H1 (cell line): ENCODE results near the gene TEX35. TPM values are rescaled to one million over a fixed set of nuclear protein-coding genes. Genes with fewer than 3 reads are reported as not detected.

Experiments used
- CTCF ChIA-PET: fragments of 300-600 bp; sonication (Branson Sonifier 250); formaldehyde crosslinking; loops from one replicate; lab custom pipeline; 2021; ENCODE audit not compliant: partially characterized antibody; lab: Charles Lee
- POLR2A ChIA-PET: fragments of 300-600 bp; sonication (Branson Sonifier 250); formaldehyde crosslinking; loops from one replicate; lab custom pipeline; 2021; ENCODE audit warnings: inconsistent platforms; ENCODE audit not compliant: partially characterized antibody; lab: Charles Lee
- DNase-seq, 2 experiments: peaks; one replicate each; pipeline versions ENCODE4 v3.0.0 to v3.0.0-alpha.2; 2010 to 2022; ENCODE audit warnings: low spot score in 2 of 2, low read depth in 1 of 2, mixed read lengths in 1 of 2
- FAIRE-seq: peaks from 2 replicates; lab custom pipeline; 2011; peaks lifted over from hg19 to GRCh38; lab: Jason Lieb, UNC
- H2AFZ ChIP-seq: 2 replicates; pipeline ENCODE4 v1.8.1; 2012; ENCODE audit warnings: low read length, inconsistent platforms
- H2AK5ac ChIP-seq: 2 replicates; pipeline ENCODE4 v1.6.1; 2013; ENCODE audit warnings: low read depth, low read length
- H2BK120ac ChIP-seq: replicated peaks from 2 replicates; pipeline ENCODE3; 2013; ENCODE audit warnings: low read depth, low read length, inconsistent platforms
- H2BK12ac ChIP-seq: 2 replicates; pipeline ENCODE4 v1.6.1; 2013; ENCODE audit warnings: low read depth, low read length
- H2BK15ac ChIP-seq: 2 replicates; pipeline ENCODE4 v1.6.1; 2013; ENCODE audit warnings: low read length
- H2BK20ac ChIP-seq: 2 replicates; pipeline ENCODE4 v1.6.1; 2013; ENCODE audit warnings: low read length
- H2BK5ac ChIP-seq: 2 replicates; pipeline ENCODE4 v1.6.1; 2013; ENCODE audit warnings: low read depth, low read length
- H3K14ac ChIP-seq: 2 replicates; pipeline ENCODE4 v1.6.1; 2013; ENCODE audit warnings: inconsistent platforms; ENCODE audit not compliant: insufficient read length
- H3K18ac ChIP-seq: 2 replicates; pipeline ENCODE4 v1.6.1; 2013; ENCODE audit warnings: low read length; ENCODE audit errors: extremely low read depth
- H3K23ac ChIP-seq: 2 replicates; pipeline ENCODE4 v1.6.1; 2013; ENCODE audit warnings: inconsistent platforms; ENCODE audit not compliant: insufficient read length
- H3K23me2 ChIP-seq: 2 replicates; pipeline ENCODE4 v1.6.1; 2013; ENCODE audit warnings: low read depth, low read length
- H3K27ac ChIP-seq: 2 replicates; pipeline ENCODE4 v1.6.1; 2011; ENCODE audit warnings: low read depth, low read length, inconsistent platforms
- H3K27me3 ChIP-seq, 4 experiments: replicated peaks in 1 of 4; 1 replicate in 1 of 4; 2 replicates in 3 of 4; pipeline versions ENCODE4 v1.6.1 to v1.8.1; 2011 to 2013; ENCODE audit warnings: low read length in 3 of 4, mild to moderate bottlenecking in 3 of 4, inconsistent platforms in 2 of 4, mixed read lengths in 2 of 4, moderate library complexity in 1 of 4; ENCODE audit not compliant: control insufficient read depth in 3 of 4, insufficient read depth in 3 of 4; ENCODE audit errors: extremely low read depth in 1 of 4
- H3K36me3 ChIP-seq, 4 experiments: 2 replicates each; pipeline versions ENCODE4 v1.6.1 to v1.8.1; 2011 to 2013; ENCODE audit warnings: mild to moderate bottlenecking in 4 of 4, low read length in 3 of 4, moderate library complexity in 2 of 4, control low read depth in 1 of 4, inconsistent platforms in 1 of 4; ENCODE audit not compliant: insufficient read depth in 4 of 4, control insufficient read depth in 2 of 4
- H3K4ac ChIP-seq: replicated peaks from 2 replicates; pipeline ENCODE3; 2013; ENCODE audit warnings: low read length, low read depth, mixed read lengths, inconsistent platforms; ENCODE audit not compliant: insufficient read length
- H3K4me1 ChIP-seq, 4 experiments: replicated peaks in 1 of 4; 1 replicate in 1 of 4; 2 replicates in 3 of 4; pipeline versions ENCODE4 v1.6.1 to v1.8.1; 2011 to 2013; ENCODE audit warnings: low read length in 3 of 4, inconsistent platforms in 2 of 4, mixed read lengths in 1 of 4; ENCODE audit not compliant: insufficient read depth in 4 of 4, control insufficient read depth in 3 of 4
- H3K4me2 ChIP-seq, 2 experiments: 2 replicates each; pipeline versions ENCODE4 v1.6.1 to v1.8.1; 2011 to 2013; ENCODE audit warnings: low read depth in 2 of 2, low read length in 2 of 2, control low read depth in 1 of 2, inconsistent platforms in 1 of 2, mild to moderate bottlenecking in 1 of 2; ENCODE audit not compliant: insufficient read depth in 1 of 2
- H3K4me3 ChIP-seq, 4 experiments: fragments of 200-600, 300-600 bp in 1 of 4; sonication (generic), shearing (Covaris generic), sonication (Bioruptor Twin) in 1 of 4; 2 replicates each; pipeline versions ENCODE4 v1.5.1 to v1.8.1; 2011 to 2016; ENCODE audit warnings: low read length in 4 of 4, low read depth in 3 of 4, control low read depth in 2 of 4, inconsistent platforms in 2 of 4, mild to moderate bottlenecking in 2 of 4, mixed read lengths in 1 of 4, moderate library complexity in 1 of 4; ENCODE audit not compliant: insufficient read depth in 2 of 4; ENCODE audit errors: extremely low read depth in 1 of 4
- H3K56ac ChIP-seq: replicated peaks from 2 replicates; pipeline ENCODE3; 2013; ENCODE audit warnings: low read depth, mild to moderate bottlenecking, mixed read lengths, low read length, inconsistent platforms; ENCODE audit not compliant: insufficient read length
- H3K79me1 ChIP-seq: 2 replicates; pipeline ENCODE4 v1.6.1; 2013; ENCODE audit warnings: low read depth, low read length, control low read depth
- H3K79me2 ChIP-seq, 2 experiments: 2 replicates each; pipeline versions ENCODE4 v1.6.1 to v1.8.1; 2012 to 2013; ENCODE audit warnings: low read length in 2 of 2, mild to moderate bottlenecking in 2 of 2, inconsistent platforms in 1 of 2; ENCODE audit not compliant: insufficient read depth in 2 of 2, control insufficient read depth in 1 of 2
- H3K9ac ChIP-seq, 4 experiments: replicated peaks in 1 of 4; 1 replicate in 1 of 4; 2 replicates in 3 of 4; pipeline versions ENCODE4 v1.6.1 to v1.8.1; 2011 to 2013; ENCODE audit warnings: low read depth in 3 of 4, low read length in 3 of 4, control low read depth in 2 of 4, mild to moderate bottlenecking in 2 of 4, moderate library complexity in 2 of 4, inconsistent platforms in 1 of 4; ENCODE audit errors: extremely low read depth in 1 of 4
- H3K9me3 ChIP-seq, 2 experiments: 2 replicates each; pipeline versions ENCODE4 v1.6.1 to v1.8.1; 2012 to 2013; ENCODE audit warnings: mild to moderate bottlenecking in 2 of 2, moderate library complexity in 2 of 2, control low read depth in 1 of 2, inconsistent platforms in 1 of 2, low read depth in 1 of 2, low read length in 1 of 2, mixed read lengths in 1 of 2; ENCODE audit not compliant: insufficient read depth in 2 of 2
- H4K20me1 ChIP-seq, 2 experiments: replicated peaks in 1 of 2; 2 replicates each; pipeline versions ENCODE3 to v1.8.1; 2011 to 2013; ENCODE audit warnings: inconsistent platforms in 2 of 2, low read length in 2 of 2, mild to moderate bottlenecking in 1 of 2; ENCODE audit not compliant: insufficient read depth in 2 of 2, control insufficient read depth in 1 of 2
- H4K5ac ChIP-seq: 2 replicates; pipeline ENCODE4 v1.6.1; 2013; ENCODE audit warnings: low read length, low read depth, mixed read lengths, inconsistent platforms; ENCODE audit not compliant: insufficient read length
- H4K8ac ChIP-seq: 2 replicates; pipeline ENCODE4 v1.8.0; 2013; ENCODE audit warnings: mild to moderate bottlenecking, moderate library complexity, low read length, inconsistent platforms; ENCODE audit not compliant: insufficient read depth; ENCODE audit errors: extremely low read depth
- H4K91ac ChIP-seq: replicated peaks from 2 replicates; pipeline ENCODE3; 2013; ENCODE audit warnings: low read length, mixed read lengths, inconsistent platforms; ENCODE audit not compliant: insufficient read length
- EZH2 ChIP-seq: fragments of 200-600 bp; sonication (generic); IDR thresholded peaks from 2 replicates; pipeline ENCODE4 v1.7.1; 2012; ENCODE audit warnings: low read depth, mild to moderate bottlenecking, moderate library complexity, low read length, inconsistent platforms; ENCODE audit not compliant: severe bottlenecking
- MAFK ChIP-seq: IDR thresholded peaks from 2 replicates; pipeline ENCODE4 v1.6.1; 2012; ENCODE audit warnings: low read depth, mild to moderate bottlenecking, improper control_type of control experiment, low read length
- WGBS, 2 experiments: shearing (Covaris generic) in 1 of 2; methylation state at CpG; one replicate each; pipeline versions ENCODE4 v1.1.6 to v1.1.7; 2013 to 2015; ENCODE audit warnings: low lambda C conversion rate in 2 of 2, mixed read lengths in 2 of 2, inconsistent platforms in 1 of 2, low coverage in 1 of 2, missing lambda C conversion rate in 1 of 2; ENCODE audit not compliant: insufficient replicate concordance in 2 of 2, insufficient coverage in 1 of 2, insufficient read length in 1 of 2; ENCODE audit errors: extremely low coverage in 1 of 2, missing lambda C conversion rate in 1 of 2; 5-methylcytosine and 5-hydroxymethylcytosine counted together
- polyA plus RNA-seq, 7 experiments: library from polyadenylated mRNA; depleted of rRNA in 3 of 7; stranded (reverse) in 5 of 7; unstranded in 2 of 7; fragments of >200 nt in 5 of 7; fragments of 200-250 nt in 2 of 7; gene quantifications; 1 replicate in 5 of 7; 2 replicates in 1 of 7; 4 replicates in 1 of 7; pipeline versions ENCODE4 v1.2.1 to v1.2.3, GENCODE V29; 2011 to 2013; ENCODE audit warnings: missing spikeins in 2 of 7, mixed read lengths in 2 of 7
- total RNA-seq: library from RNA; stranded (reverse); fragmentation: NEBNext Ultra II Directional; extraction: Animal tissue kit (Norgen Biotek cat#: 25700); gene quantifications from 2 replicates; pipeline ENCODE4 v1.2.1, GENCODE V29; 2021

TEX35 gene
- total and polyA plus RNA-seq, 2 of the 8 experiments (the other 6 are each of a cell fraction or from before 2014, with no cell fraction given): 0.03 TPM; not detected in 1

DNA sequence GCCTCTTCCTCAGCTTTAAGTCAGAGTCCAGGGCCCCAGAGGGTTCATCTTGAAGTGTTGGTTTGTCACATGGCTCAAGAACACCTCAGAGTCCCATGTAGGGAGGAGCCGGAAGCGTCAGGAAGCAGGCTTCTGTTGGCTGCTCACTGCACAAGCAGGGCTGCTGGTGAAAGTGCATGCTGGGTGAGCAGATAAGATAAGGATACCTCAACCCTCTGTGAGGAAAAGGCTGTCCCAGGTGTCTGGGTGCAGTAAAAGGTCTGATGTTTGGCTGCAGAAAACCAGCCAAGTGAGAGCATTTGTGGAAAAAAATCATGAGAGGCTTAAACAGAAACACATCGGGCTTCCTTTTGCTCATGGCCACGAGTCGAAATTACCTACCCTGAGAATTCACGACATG is 6.2 kb upstream of the TEX35 start:
- H3K18ac ChIP-seq: no peak overlapping the region
- no peak overlapping the region for H3K56ac ChIP-seq
- no peak overlapping the region for H3K23ac ChIP-seq
- H3K9me3 ChIP-seq: no peaks in the 10 kb centered on the region
- no peaks in the 10 kb centered on the region; a peak in 1 of 7 replicates for H3K4me1 ChIP-seq
- no peaks in the 10 kb centered on the region for H3K36me3 ChIP-seq
- no peak overlapping the region for H3K9ac ChIP-seq
- H3K4me3 ChIP-seq: no peak overlapping the region
- H2BK12ac ChIP-seq: no peak overlapping the region
- H2AFZ ChIP-seq: no peak overlapping the region
- no peaks in the 10 kb centered on the region for H4K20me1 ChIP-seq
- no peak overlapping the region for H2BK5ac ChIP-seq
- H3K27me3 ChIP-seq: no peaks in the 10 kb centered on the region
- H3K79me1 ChIP-seq: no peaks in the 10 kb centered on the region; the same call in 1 of the 2 replicates
- no peak overlapping the region for H3K27ac ChIP-seq
- no peak overlapping the region for H2AK5ac ChIP-seq
- DNase-seq: no peak
- H2BK15ac ChIP-seq: no peak overlapping the region
- no peak overlapping the region for H2BK120ac ChIP-seq
- no peak overlapping the region for H4K8ac ChIP-seq
- H3K23me2 ChIP-seq: no peaks in the 10 kb centered on the region; the same call in 1 of the 2 replicates
- POLR2A ChIA-PET: no interaction called here
- no peak overlapping the region for H3K14ac ChIP-seq
- no peak overlapping the region for H2BK20ac ChIP-seq
- TF ChIP-seq EZH2 (no peak), MAFK (no peak)
- H3K79me2 ChIP-seq: no peaks in the 10 kb centered on the region
- H4K91ac ChIP-seq: no peak overlapping the region
- no peak overlapping the region for H3K4me2 ChIP-seq
- H3K4ac ChIP-seq: no peak overlapping the region
- 90% methylated on average over 6 of the region's 6 CpGs; no CpG with 5 or more reads in 1 of the 2 experiments for WGBS, 2 experiments
- no peak for FAIRE-seq
- CTCF ChIA-PET: interaction anchor here (1.0 to 13.1 kb wide), 4 partner anchors 12 to 207 kb away, joined by 3 to 238 read pairs (median 10); no protein-coding TSS in a partner anchor
- no peak overlapping the region for H4K5ac ChIP-seq
